ENCODE results near the gene RASAL2. TPM values are rescaled to one million over a fixed set of nuclear protein-coding genes. Genes with fewer than 3 reads are reported as not detected.

Gene RASAL2
- total RNA-seq (2014; rRNA removed; shearing (Covaris generic)), result 28.7 and 29.7 TPM in 2 replicates
- 13.2 and 20.6 TPM in 2 replicates for polyA plus RNA-seq (2015; cell fraction: cytosol; rRNA removed)
- 53.4 and 60.6 TPM in 2 replicates for polyA plus RNA-seq (2015; cell fraction: nucleus; rRNA removed)

GRCh38 chr1:178093951-178094738 is at the start of gene RASAL2:
RASAL2 (plus strand) TSS chr1:178094104; CDS start chr1:178094493, 389 bp downstream.
- peak; percentile 80 for DNase-seq (ENCODE audit: low read depth)

GRCh38 chr1:178046591-178047270 is 47.2 kb upstream of the RASAL2 start:
- DNase-seq (ENCODE audit: low read depth), result no peak

GRCh38 chr1:178047403-178048093 is 46.4 kb upstream of the RASAL2 start:
- DNase-seq (ENCODE audit: low read depth), result no peak

GRCh38 chr1:178048426-178048825 is 45.5 kb upstream of the RASAL2 start:
- no peak for DNase-seq (ENCODE audit: low read depth)

GRCh38 chr1:178048883-178049282 is 45.0 kb upstream of the RASAL2 start:
- DNase-seq (ENCODE audit: low read depth), result no peak

GRCh38 chr1:178050084-178050483 is 43.8 kb upstream of the RASAL2 start:
- no peak for DNase-seq (ENCODE audit: low read depth)

- no peak for DNase-seq (ENCODE audit: low read depth)
Measured at GRCh38 chr1:178051071-178051470, 42.8 kb upstream of the RASAL2 start.

GRCh38 chr1:178052650-178053461 is 41.0 kb upstream of the RASAL2 start:
- DNase-seq (ENCODE audit: low read depth), result peak; percentile 30

- peak; percentile 76 for DNase-seq (ENCODE audit: low read depth)
Measured at GRCh38 chr1:178055093-178055492, 38.8 kb upstream of the RASAL2 start.

- DNase-seq (ENCODE audit: low read depth), result peak; percentile 48
Measured at GRCh38 chr1:178055779-178056471, 38.0 kb upstream of the RASAL2 start.

GRCh38 chr1:178057141-178057765 is 36.7 kb upstream of the RASAL2 start:
- DNase-seq (ENCODE audit: low read depth), result no peak

GRCh38 chr1:178057912-178058534 is 35.9 kb upstream of the RASAL2 start:
- peak; percentile 40 for DNase-seq (ENCODE audit: low read depth)

GRCh38 chr1:178060789-178061556 is 32.9 kb upstream of the RASAL2 start:
- DNase-seq (ENCODE audit: low read depth), result peak; percentile 80

GRCh38 chr1:178061620-178062019 is 32.3 kb upstream of the RASAL2 start:
- no peak for DNase-seq (ENCODE audit: low read depth)

- no peak for DNase-seq (ENCODE audit: low read depth)
Measured at GRCh38 chr1:178064191-178064821, 29.6 kb upstream of the RASAL2 start.

- no peak for DNase-seq (ENCODE audit: low read depth)
Measured at GRCh38 chr1:178065250-178065649, 28.7 kb upstream of the RASAL2 start.

GRCh38 chr1:178066296-178066907 is 27.5 kb upstream of the RASAL2 start:
- no peak for DNase-seq (ENCODE audit: low read depth)

All from HT1080 (cell line).